Measurements from ENCODE around the gene MROH2A.

MROH2A gene

GRCh38 chr2:233817361-233817911 is 39.3 kb downstream of the MROH2A start (continued):
- TF ChIP-seq ZNF8 (CRISPR knock-in tag; IDR thresholded peaks at IDR 0.05) (no peak), ESRRG (CRISPR knock-in tag; IDR thresholded peaks at IDR 0.05) (no peak)

GRCh38 chr2:233817995-233818638 is 40.0 kb downstream of the MROH2A start:
- TF ChIP-seq ISL1 (CRISPR knock-in tag; IDR thresholded peaks at IDR 0.05) (no peak), POU6F1 (CRISPR knock-in tag; IDR thresholded peaks at IDR 0.05; ENCODE audit: borderline replicate concordance, low read depth) (no peak), SNAI2 (CRISPR knock-in tag; IDR thresholded peaks at IDR 0.05) (no peak), CSDC2 (CRISPR knock-in tag; IDR thresholded peaks at IDR 0.05) (no peak), RARB (CRISPR knock-in tag; IDR thresholded peaks at IDR 0.05) (no peak), TSHZ2 (CRISPR knock-in tag; IDR thresholded peaks at IDR 0.05) (no peak), TOX (CRISPR knock-in tag; IDR thresholded peaks at IDR 0.05; ENCODE audit: borderline replicate concordance) (no peak), PATZ1 (CRISPR knock-in tag; IDR thresholded peaks at IDR 0.05; ENCODE audit: borderline replicate concordance) (no peak), ZNF70 (CRISPR knock-in tag; IDR thresholded peaks at IDR 0.05) (no peak), ARNTL (CRISPR knock-in tag; IDR thresholded peaks at IDR 0.05; ENCODE audit: borderline replicate concordance, low read depth) (no peak), BACH2 (CRISPR knock-in tag; IDR thresholded peaks at IDR 0.05; ENCODE audit: borderline replicate concordance) (no peak), GLIS3 (CRISPR knock-in tag; IDR thresholded peaks at IDR 0.05) (no peak)
- ATAC-seq, result no peak

GRCh38 chr2:233818639-233819621 is 40.8 kb downstream of the MROH2A start:
- no peak for TF ChIP-seq ZNF8 (CRISPR knock-in tag; IDR thresholded peaks at IDR 0.05)
- no peak for ATAC-seq

- ATAC-seq, result no peak
- TF ChIP-seq SNAI2 (CRISPR knock-in tag; IDR thresholded peaks at IDR 0.05) (no peak), GLIS3 (CRISPR knock-in tag; IDR thresholded peaks at IDR 0.05) (no peak), ZNF70 (CRISPR knock-in tag; IDR thresholded peaks at IDR 0.05) (no peak), TOX (CRISPR knock-in tag; IDR thresholded peaks at IDR 0.05; ENCODE audit: borderline replicate concordance) (no peak), ZFP30 (CRISPR knock-in tag; IDR thresholded peaks at IDR 0.05) (no peak), ESRRG (CRISPR knock-in tag; IDR thresholded peaks at IDR 0.05) (no peak), PPARA (CRISPR knock-in tag; IDR thresholded peaks at IDR 0.05; ENCODE audit: borderline replicate concordance) (no peak), BACH2 (CRISPR knock-in tag; IDR thresholded peaks at IDR 0.05; ENCODE audit: borderline replicate concordance) (no peak), ZC3H10 (CRISPR knock-in tag; IDR thresholded peaks at IDR 0.05) (no peak), CREB5 (CRISPR knock-in tag; IDR thresholded peaks at IDR 0.05; ENCODE audit: low read depth) (no peak), RARB (CRISPR knock-in tag; IDR thresholded peaks at IDR 0.05) (no peak), ARNTL (CRISPR knock-in tag; IDR thresholded peaks at IDR 0.05; ENCODE audit: borderline replicate concordance, low read depth) (no peak), CSDC2 (CRISPR knock-in tag; IDR thresholded peaks at IDR 0.05) (no peak), OSR1 (CRISPR knock-in tag; IDR thresholded peaks at IDR 0.05) (no peak), ZFP3 (CRISPR knock-in tag; IDR thresholded peaks at IDR 0.05) (no peak), PATZ1 (CRISPR knock-in tag; IDR thresholded peaks at IDR 0.05; ENCODE audit: borderline replicate concordance) (no peak), ISL1 (CRISPR knock-in tag; IDR thresholded peaks at IDR 0.05) (no peak), POU6F1 (CRISPR knock-in tag; IDR thresholded peaks at IDR 0.05; ENCODE audit: borderline replicate concordance, low read depth) (no peak)
These were observed 42.0 kb downstream of the MROH2A start for GRCh38 chr2:233819884-233820773.

All from SK-N-SH treated with all-trans-retinoic acid at 6 μM for 48 hours (cell line).